K562 (cell line): Measurements from ENCODE around the gene NBPF20. TPM values are rescaled to one million over a fixed set of nuclear protein-coding genes. Genes with fewer than 3 reads are reported as not detected.

Experiments used
- ATAC-seq: fragments of 200-7000 bp; cut with Tn5 transposase; 3 replicates; pipeline ENCODE4 v1.9.1; 2020; ENCODE audit warnings: moderate library complexity
- Bru-seq: library from RNA; stranded (reverse); fragments of 400-500 nt; gene quantifications from one replicate; lab custom pipeline; 2021; lab: Mats Ljungman, UMichigan
- BruChase-seq, 2 experiments: library from RNA; stranded (reverse); fragments of 400-500 nt; gene quantifications; one replicate each; lab custom pipeline; 2021; lab: Mats Ljungman, UMichigan
- BruUV-seq: library from RNA; stranded (reverse); fragments of 400-500 nt; replicated peaks from 2 replicates; lab custom pipeline; 2021; lab: Mats Ljungman, UMichigan
- CTCF ChIA-PET: fragments of 300-600 bp; formaldehyde crosslinking; extraction: SDS; loops from one replicate; lab custom pipeline; 2021; ENCODE audit warnings: low intra/inter-chr PET ratio; lab: Yijun Ruan, JAX
- POLR2A ChIA-PET: fragments of 300-600, 350-650 bp; sonication (Branson Sonifier 250); formaldehyde crosslinking; extraction: SDS; loops from one replicate; lab custom pipeline; 2021; ENCODE audit warnings: antibody characterized with exemption, inconsistent platforms; lab: Yijun Ruan, JAX
- DNase-seq, 4 experiments: peaks; one replicate each; pipeline versions ENCODE4 v3.0.0 to v3.0.0-alpha.2; 2011 to 2018; ENCODE audit warnings: low spot score in 3 of 4, mixed read lengths in 3 of 4; ENCODE audit errors: extremely low read depth in 1 of 4
- FAIRE-seq: peaks from 2 replicates; lab custom pipeline; 2011; peaks lifted over from hg19 to GRCh38; lab: Jason Lieb, UNC
- H2AFZ ChIP-seq: 2 replicates; pipeline ENCODE4 v1.6.0; 2011; ENCODE audit warnings: low read depth, low read length, control low read depth, inconsistent platforms
- H3K27ac ChIP-seq: fragments of 200-600 bp; 3 replicates; pipeline ENCODE4 v1.8.0; 2011; ENCODE audit warnings: low read depth, mild to moderate bottlenecking, control low read depth, inconsistent platforms, low read length, moderate library complexity, mixed read lengths; ENCODE audit errors: extremely low read depth
- H3K27me3 ChIP-seq, 2 experiments: fragments of 300-600 bp in 1 of 2; 2 replicates in 1 of 2; 3 replicates in 1 of 2; pipeline versions ENCODE4 v1.6.0 to v1.8.0; 2011; ENCODE audit warnings: inconsistent platforms in 2 of 2, low read length in 2 of 2, mild to moderate bottlenecking in 1 of 2, mixed read lengths in 1 of 2, moderate library complexity in 1 of 2; ENCODE audit not compliant: control insufficient read depth in 2 of 2, insufficient read depth in 2 of 2
- H3K36me3 ChIP-seq: fragments of 300-600 bp; 3 replicates; pipeline ENCODE4 v1.8.0; 2011; ENCODE audit warnings: mild to moderate bottlenecking, low read length, inconsistent platforms; ENCODE audit not compliant: control insufficient read depth, insufficient read depth
- H3K4me1 ChIP-seq, 2 experiments: fragments of 200-600 bp in 1 of 2; replicated peaks in 1 of 2; 2 replicates in 1 of 2; 3 replicates in 1 of 2; pipeline versions ENCODE4 v1.5.1 to v1.8.0; 2011; ENCODE audit warnings: inconsistent platforms in 2 of 2, low read length in 2 of 2, mild to moderate bottlenecking in 1 of 2, mixed read lengths in 1 of 2, moderate library complexity in 1 of 2; ENCODE audit not compliant: control insufficient read depth in 2 of 2, insufficient read depth in 2 of 2
- H3K4me2 ChIP-seq: 2 replicates; pipeline ENCODE4 v1.6.1; 2011; ENCODE audit warnings: low read length, control low read depth, inconsistent platforms, mixed read lengths; ENCODE audit not compliant: insufficient read depth
- H3K4me3 ChIP-seq: fragments of 200-600 bp; sonication (generic), shearing (Covaris generic); 2 replicates; pipeline ENCODE4 v1.5.1; 2016; ENCODE audit warnings: control low read depth, inconsistent platforms
- H3K79me2 ChIP-seq: fragments of 200-600 bp; 3 replicates; pipeline ENCODE4 v1.8.0; 2011; ENCODE audit warnings: low read length, inconsistent platforms; ENCODE audit not compliant: control insufficient read depth, insufficient read depth
- H3K9ac ChIP-seq, 2 experiments: 2 replicates each; pipeline versions ENCODE4 v1.6.0 to v1.6.1; 2011; ENCODE audit warnings: low read depth in 2 of 2, low read length in 2 of 2, control low read depth in 1 of 2, inconsistent platforms in 1 of 2, mild to moderate bottlenecking in 1 of 2, mixed read lengths in 1 of 2; ENCODE audit not compliant: insufficient read depth in 1 of 2
- H3K9me1 ChIP-seq: one replicate; pipeline ENCODE4 v1.6.0; 2011; ENCODE audit warnings: inconsistent platforms, mild to moderate bottlenecking, low read length, moderate library complexity; ENCODE audit not compliant: control insufficient read depth, insufficient read depth
- H3K9me3 ChIP-seq: replicated peaks from 2 replicates; pipeline ENCODE4 v1.5.1; 2011; ENCODE audit warnings: low read depth, low read length, inconsistent platforms; ENCODE audit not compliant: control insufficient read depth, insufficient read depth
- H4K20me1 ChIP-seq: replicated peaks from 2 replicates; pipeline ENCODE4 v1.6.1; 2011; ENCODE audit warnings: low read length, inconsistent platforms, mixed read lengths; ENCODE audit not compliant: control insufficient read depth, insufficient read depth
- ELF4 ChIP-seq: fragments of 450-650 bp; formaldehyde crosslinking; IDR thresholded peaks from 2 replicates; pipeline ENCODE4 v1.4.0; 2022; ENCODE audit warnings: missing genetic modification characterization
- HDAC2 ChIP-seq: fragments of 450-650 bp; IDR thresholded peaks from 2 replicates; pipeline ENCODE4 v1.6.1; 2016; ENCODE audit warnings: mild to moderate bottlenecking
- KLF6 ChIP-seq: fragments of 250-450 bp; sonication (Bioruptor Pico); IDR thresholded peaks from 2 replicates; pipeline ENCODE4 v1.4.0; 2020; ENCODE audit warnings: mild to moderate bottlenecking, moderate library complexity, borderline replicate concordance
- L3MBTL2 ChIP-seq: fragments of 450-650 bp; IDR thresholded peaks from 2 replicates; pipeline ENCODE4 v1.6.1; 2016; ENCODE audit warnings: mild to moderate bottlenecking, moderate library complexity
- LARP7 ChIP-seq: fragments of 450-650 bp; IDR thresholded peaks from 2 replicates; pipeline ENCODE4 v1.6.1; 2016
- RBM25 ChIP-seq: fragments of 200-400 bp; formaldehyde crosslinking; IDR thresholded peaks from 2 replicates; pipeline ENCODE4 v1.6.1; 2018; ENCODE audit warnings: low read length, low read depth, moderate library complexity; ENCODE audit not compliant: severe bottlenecking
- TEAD4 ChIP-seq, 2 experiments: sonication (generic) in 1 of 2; formaldehyde crosslinking in 1 of 2; IDR thresholded peaks; 2 replicates each; pipeline versions ENCODE4 v1.6.1 to v1.8.0; 2012 to 2022; ENCODE audit warnings: borderline replicate concordance in 1 of 2, inconsistent platforms in 1 of 2, low read length in 1 of 2, mild to moderate bottlenecking in 1 of 2, missing genetic modification reagents in 1 of 2
- WGBS: fragments of 100-300 bp; shearing (Covaris generic); methylation state at CpG from one replicate; pipeline ENCODE4 v1.1.6; 2016; ENCODE audit warnings: low coverage, mixed read lengths; ENCODE audit not compliant: insufficient coverage; ENCODE audit errors: missing lambda C conversion rate; 5-methylcytosine and 5-hydroxymethylcytosine counted together
- in situ Hi-C: fragments of 300-500 bp; cut with MboI; formaldehyde crosslinking; loops from 4 replicates; pipeline ENCODE4 v1.15.0; 2018; ENCODE audit warnings: inconsistent platforms, mixed read lengths
- intact Hi-C: fragments of 100-400 bp; cut with micrococcal nuclease; formaldehyde crosslinking; loops from 2 replicates; pipeline ENCODE4 v1.14.2; 2022
- long read RNA-seq, 3 experiments: library from polyadenylated mRNA in 2 of 3; library from RNA in 1 of 3; unstranded in 2 of 3; stranded (forward) in 1 of 3; transcript quantifications; one replicate each; pipeline ENCODE4 v2.0.0, GENCODE V29; 2019 to 2022
- polyA minus RNA-seq, 3 experiments: library from RNA; depleted of rRNA, polyadenylated mRNA; stranded (reverse); fragments of >200 nt; gene quantifications; 2 replicates each; pipeline ENCODE4 v1.2.3, GENCODE V29; 2011
- polyA plus RNA-seq, 8 experiments: library from polyadenylated mRNA; depleted of rRNA in 4 of 8; stranded (reverse) in 5 of 8; unstranded in 3 of 8; fragments of >200 nt; fragmentation: Nextera tagmentation in 2 of 8; fragmentation: Illumina TruSeq in 1 of 8; extraction: Ambion mirVana in 2 of 8; extraction: Trizol in 1 of 8; gene quantifications; 2 replicates each; pipeline versions ENCODE4 v1.2.1 to v1.2.3, GENCODE V29; 2011 to 2014; ENCODE audit warnings: inconsistent platforms in 1 of 8, missing spikeins in 1 of 8
- total RNA-seq, 7 experiments: library from RNA; depleted of rRNA in 6 of 7; stranded (reverse); fragments of >200 nt in 6 of 7; fragmentation: Illumina TruSeq in 2 of 7; extraction: Trizol in 2 of 7; gene quantifications; 2 replicates each; pipeline versions ENCODE4 v1.2.1 to v1.2.3, GENCODE V29; 2011 to 2021; ENCODE audit warnings: low replicate concordance in 1 of 7
- TF ChIP-seq, protein P1 (sequence below), 3 experiments: fragments of 200-800 bp in 1 of 3; fragments of 250-450 bp in 1 of 3; fragments of 450-650 bp in 1 of 3; sonication (Bioruptor Pico) in 1 of 3; sonication (Bioruptor generic) in 1 of 3; formaldehyde crosslinking in 1 of 3; IDR thresholded peaks; 2 replicates each; pipeline versions ENCODE4 v1.6.1 to v1.8.0; 2016 to 2022; ENCODE audit warnings: mild to moderate bottlenecking in 2 of 3, missing genetic modification characterization in 2 of 3, missing compliant biosample characterization in 1 of 3, moderate library complexity in 1 of 3

NBPF20 gene, protein sequence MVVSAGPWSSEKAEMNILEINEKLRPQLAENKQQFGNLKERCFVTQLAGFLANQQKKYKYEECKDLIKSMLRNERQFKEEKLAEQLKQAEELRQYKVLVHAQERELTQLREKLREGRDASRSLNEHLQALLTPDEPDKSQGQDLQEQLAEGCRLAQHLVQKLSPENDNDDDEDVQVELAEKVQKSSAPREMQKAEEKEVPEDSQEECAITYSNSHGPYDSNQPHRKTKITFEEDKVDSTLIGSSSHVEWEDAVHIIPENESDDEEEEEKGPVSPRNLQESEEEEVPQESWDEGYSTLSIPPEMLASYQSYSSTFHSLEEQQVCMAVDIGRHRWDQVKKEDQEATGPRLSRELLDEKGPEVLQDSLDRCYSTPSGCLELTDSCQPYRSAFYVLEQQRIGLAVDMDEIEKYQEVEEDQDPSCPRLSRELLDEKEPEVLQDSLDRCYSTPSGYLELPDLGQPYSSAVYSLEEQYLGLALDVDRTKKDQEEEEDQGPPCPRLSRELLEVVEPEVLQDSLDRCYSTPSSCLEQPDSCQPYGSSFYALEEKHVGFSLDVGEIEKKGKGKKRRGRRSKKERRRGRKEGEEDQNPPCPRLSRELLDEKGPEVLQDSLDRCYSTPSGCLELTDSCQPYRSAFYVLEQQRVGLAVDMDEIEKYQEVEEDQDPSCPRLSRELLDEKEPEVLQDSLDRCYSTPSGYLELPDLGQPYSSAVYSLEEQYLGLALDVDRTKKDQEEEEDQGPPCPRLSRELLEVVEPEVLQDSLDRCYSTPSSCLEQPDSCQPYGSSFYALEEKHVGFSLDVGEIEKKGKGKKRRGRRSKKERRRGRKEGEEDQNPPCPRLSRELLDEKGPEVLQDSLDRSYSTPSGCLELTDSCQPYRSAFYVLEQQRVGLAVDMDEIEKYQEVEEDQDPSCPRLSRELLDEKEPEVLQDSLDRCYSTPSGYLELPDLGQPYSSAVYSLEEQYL (N-terminal part only)
- 7.3 and 11.8 TPM in 2 replicates for total RNA-seq (2011; cell fraction: chromatin; rRNA removed; ENCODE audit: low replicate concordance)
- total RNA-seq (2011; cell fraction: nucleolus; rRNA removed): 3.0 and 3.4 TPM in 2 replicates
- 5.4 and 5.8 TPM in 2 replicates for total RNA-seq (2011; cell fraction: nucleoplasm; rRNA removed)
- total RNA-seq (2014; rRNA removed): 1.00 and 1.4 TPM in 2 replicates
- 2.2 and 2.7 TPM in 2 replicates for total RNA-seq (2014; rRNA removed; fragmentation: Illumina TruSeq; extraction: Trizol)
- 2.5 and 2.8 TPM in 2 replicates for total RNA-seq (2015; rRNA removed; fragmentation: Illumina TruSeq; extraction: Trizol)
- 0.71 and 1.4 TPM in 2 replicates for total RNA-seq (2021)
- 2.3 and 2.5 TPM in 2 replicates for polyA plus RNA-seq (2011; rRNA removed)
- polyA plus RNA-seq (2011; cell fraction: cytosol; rRNA removed): 1.2 and 2.3 TPM in 2 replicates
- polyA plus RNA-seq (2011; cell fraction: nucleus; rRNA removed): 4.2 and 6.1 TPM in 2 replicates
- polyA plus RNA-seq (2012): 2.1 and 2.3 TPM in 2 replicates
- 1.6 and 2.2 TPM in 2 replicates for polyA plus RNA-seq (2014; fragmentation: Illumina TruSeq; extraction: Trizol)
- polyA plus RNA-seq (2014; fragmentation: Nextera tagmentation; extraction: Ambion mirVana): under 1 TPM; 0.38 to 0.43 TPM
- polyA plus RNA-seq (2014; rRNA removed): 0.70 and 0.88 TPM in 2 replicates
- polyA minus RNA-seq (2011; rRNA and poly(A)+ RNA removed): 3.2 and 4.3 TPM in 2 replicates
- polyA minus RNA-seq (2011; cell fraction: cytosol; rRNA and poly(A)+ RNA removed): 1.2 and 1.3 TPM in 2 replicates
- 1.9 and 2.3 TPM in 2 replicates for polyA minus RNA-seq (2011; cell fraction: nucleus; rRNA and poly(A)+ RNA removed)
- Bru-seq, nascent RNA: percentile 31 among the genes with signal in this experiment
- percentile 28 among the genes with signal in this experiment for BruChase-seq, experiment 1, labeled RNA remaining after a 2-hour chase
- percentile 30 among the genes with signal in this experiment for BruChase-seq, experiment 2, labeled RNA remaining after a 6-hour chase
- long read RNA-seq, experiment 1, partial matches to known transcripts: 8 of 15 reads
- long read RNA-seq, experiment 1, other reads (novel, unspliced or antisense): 7 of 15 reads
- long read RNA-seq, experiment 2, partial matches to known transcripts: 1 of 4 reads
- long read RNA-seq, experiment 2, other reads (novel, unspliced or antisense): 3 of 4 reads
- long read RNA-seq, experiment 3, partial matches to known transcripts: 1 of 2 reads
- long read RNA-seq, experiment 3, other reads (novel, unspliced or antisense): 1 of 2 reads

DNA sequence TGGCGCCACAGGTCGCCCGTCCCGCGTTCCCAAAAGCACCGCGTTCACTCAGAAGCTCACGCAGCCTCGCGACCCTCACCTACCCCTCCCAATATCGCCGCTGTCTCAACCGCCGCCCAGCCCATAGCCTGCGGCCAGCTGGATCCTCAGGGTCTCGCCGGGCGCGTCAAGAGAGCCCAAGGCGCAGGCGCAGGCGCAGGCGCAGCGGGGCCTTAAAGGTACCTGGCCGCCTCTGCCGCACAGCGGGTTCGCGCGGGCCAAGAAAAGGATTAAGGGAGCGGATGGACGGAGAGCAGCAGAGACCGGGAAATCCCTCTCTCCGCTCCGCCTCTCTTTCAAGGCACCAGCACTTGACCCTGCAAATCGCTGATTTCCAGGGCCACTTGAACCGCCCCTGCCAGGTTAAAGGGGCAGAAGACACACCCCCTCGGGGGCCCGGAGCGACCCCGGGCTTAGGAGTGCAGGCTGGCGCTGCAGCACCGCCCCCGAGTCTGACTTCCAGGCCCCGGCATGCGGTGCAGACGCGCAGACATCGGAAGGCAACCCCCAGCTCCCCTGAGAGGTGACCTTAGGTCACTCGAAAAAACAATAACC, at the start of gene NBPF20:
NBPF20 (minus strand) TSS at position 168 of the 594 bp plus-strand sequence. CDS start 20,331 bp downstream, outside the sequence.
- under 1% methylated on average over 36 of the region's 50 CpGs for whole genome bisulfite sequencing
- no peak for FAIRE-seq
- ChIA-PET POLR2A (no interaction called here), CTCF (no interaction called here)
- no peaks in the 10 kb centered on the region for H3K9me1 ChIP-seq
- intact Hi-C loops (no loop called here), in situ Hi-C loops (no loop called here)
- DNase-seq: peak; percentile 76 to 88 (median 83)
- H3K79me2 ChIP-seq: no peaks in the 10 kb centered on the region
- peaks cover 3 to 6% of the 10 kb centered on the region in 2 experiments; a peak in 2 of 5 replicates for H3K27me3 ChIP-seq
- H3K4me3 ChIP-seq: peak within 1 kb of the TSS; percentile 63
- H4K20me1 ChIP-seq: no peaks in the 10 kb centered on the region
- ATAC-seq: peak; percentile 100
- no TSS peak for BruUV-seq
- 0 out of 2 replicates have a peak, but pooled peaks cover 6% of the 10 kb centered on the region for H3K9me3 ChIP-seq
- no peak within 1 kb of the TSS; the same call in 2 of the 3 replicates for H3K27ac ChIP-seq
- no peaks in the 10 kb centered on the region for H3K36me3 ChIP-seq
- peak within 1 kb of the TSS; percentile 78 for H3K4me2 ChIP-seq
- peaks cover 2 to 11% of the 10 kb centered on the region in 2 experiments; a peak in 2 of 5 replicates for H3K4me1 ChIP-seq
- peak within 1 kb of the TSS in 1 of 2 experiments; percentile 91; a peak in 2 of 4 replicates for H3K9ac ChIP-seq
- peak within 1 kb of the TSS; percentile 87 for H2AFZ ChIP-seq
- no peak for TF ChIP-seq RBM25
- no peak for TF ChIP-seq TEAD4 (IDR thresholded peaks at IDR 0.05; ENCODE audit: low read length)
- no peak for TF ChIP-seq TEAD4 (CRISPR knock-in tag; IDR thresholded peaks at IDR 0.05; ENCODE audit: borderline replicate concordance)
- TF ChIP-seq KLF6: no peak
- TF ChIP-seq LARP7: no peak
- TF ChIP-seq L3MBTL2: peak; percentile 71
- TF ChIP-seq HDAC2: 0 out of 2 replicates have a peak, but pooled peaks have one; percentile 20
- TF ChIP-seq, protein P1, sequence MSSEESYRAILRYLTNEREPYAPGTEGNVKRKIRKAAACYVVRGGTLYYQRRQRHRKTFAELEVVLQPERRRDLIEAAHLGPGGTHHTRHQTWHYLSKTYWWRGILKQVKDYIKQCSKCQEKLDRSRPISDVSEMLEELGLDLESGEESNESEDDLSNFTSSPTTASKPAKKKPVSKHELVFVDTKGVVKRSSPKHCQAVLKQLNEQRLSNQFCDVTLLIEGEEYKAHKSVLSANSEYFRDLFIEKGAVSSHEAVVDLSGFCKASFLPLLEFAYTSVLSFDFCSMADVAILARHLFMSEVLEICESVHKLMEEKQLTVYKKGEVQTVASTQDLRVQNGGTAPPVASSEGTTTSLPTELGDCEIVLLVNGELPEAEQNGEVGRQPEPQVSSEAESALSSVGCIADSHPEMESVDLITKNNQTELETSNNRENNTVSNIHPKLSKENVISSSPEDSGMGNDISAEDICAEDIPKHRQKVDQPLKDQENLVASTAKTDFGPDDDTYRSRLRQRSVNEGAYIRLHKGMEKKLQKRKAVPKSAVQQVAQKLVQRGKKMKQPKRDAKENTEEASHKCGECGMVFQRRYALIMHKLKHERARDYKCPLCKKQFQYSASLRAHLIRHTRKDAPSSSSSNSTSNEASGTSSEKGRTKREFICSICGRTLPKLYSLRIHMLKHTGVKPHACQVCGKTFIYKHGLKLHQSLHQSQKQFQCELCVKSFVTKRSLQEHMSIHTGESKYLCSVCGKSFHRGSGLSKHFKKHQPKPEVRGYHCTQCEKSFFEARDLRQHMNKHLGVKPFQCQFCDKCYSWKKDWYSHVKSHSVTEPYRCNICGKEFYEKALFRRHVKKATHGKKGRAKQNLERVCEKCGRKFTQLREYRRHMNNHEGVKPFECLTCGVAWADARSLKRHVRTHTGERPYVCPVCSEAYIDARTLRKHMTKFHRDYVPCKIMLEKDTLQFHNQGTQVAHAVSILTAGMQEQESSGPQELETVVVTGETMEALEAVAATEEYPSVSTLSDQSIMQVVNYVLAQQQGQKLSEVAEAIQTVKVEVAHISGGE (CRISPR knock-in tag; IDR thresholded peaks at IDR 0.05): no peak
- no peak for TF ChIP-seq ELF4
